Ishikawa (cell line): ENCODE data around the gene PNPLA7.

Source experiments
- CEBPB ChIP-seq: IDR thresholded peaks from 2 replicates; pipeline ENCODE4 v1.6.1; 2012
- CREB1 ChIP-seq: IDR thresholded peaks from 2 replicates; pipeline ENCODE4 v1.6.1; 2012; ENCODE audit warnings: low read depth
- EGR1 ChIP-seq: IDR thresholded peaks from 2 replicates; pipeline ENCODE4 v1.6.1; 2012
- EP300 ChIP-seq: IDR thresholded peaks from 2 replicates; pipeline ENCODE4 v1.6.1; 2012; ENCODE audit warnings: borderline replicate concordance
- FOXM1 ChIP-seq: IDR thresholded peaks from 2 replicates; pipeline ENCODE4 v1.6.1; 2012; ENCODE audit warnings: low read depth, borderline replicate concordance
- NFIC ChIP-seq: IDR thresholded peaks from 2 replicates; pipeline ENCODE4 v1.6.1; 2012
- RAD21 ChIP-seq: IDR thresholded peaks from 2 replicates; pipeline ENCODE4 v1.6.1; 2012; ENCODE audit warnings: low read depth
- REST ChIP-seq: IDR thresholded peaks from 2 replicates; pipeline ENCODE4 v1.6.1; 2012; ENCODE audit warnings: low read depth, mild to moderate bottlenecking
- TAF1 ChIP-seq: IDR thresholded peaks from 2 replicates; pipeline ENCODE4 v1.6.1; 2012; ENCODE audit warnings: low read depth, mild to moderate bottlenecking
- TCF12 ChIP-seq: IDR thresholded peaks from 2 replicates; pipeline ENCODE4 v1.6.1; 2012; ENCODE audit warnings: low read depth
- TEAD4 ChIP-seq: IDR thresholded peaks from 2 replicates; pipeline ENCODE4 v1.6.1; 2012
- YY1 ChIP-seq: IDR thresholded peaks from 2 replicates; pipeline ENCODE4 v1.6.1; 2012; ENCODE audit warnings: low read depth
- ZBTB7A ChIP-seq: IDR thresholded peaks from 2 replicates; pipeline ENCODE4 v1.6.1; 2012; ENCODE audit warnings: low read depth
- TF ChIP-seq, protein P1 (sequence below): IDR thresholded peaks from 2 replicates; pipeline ENCODE4 v1.6.1; 2012
- TF ChIP-seq, protein P2 (sequence below): IDR thresholded peaks from 2 replicates; pipeline ENCODE4 v1.6.1; 2012

Gene PNPLA7

DNA sequence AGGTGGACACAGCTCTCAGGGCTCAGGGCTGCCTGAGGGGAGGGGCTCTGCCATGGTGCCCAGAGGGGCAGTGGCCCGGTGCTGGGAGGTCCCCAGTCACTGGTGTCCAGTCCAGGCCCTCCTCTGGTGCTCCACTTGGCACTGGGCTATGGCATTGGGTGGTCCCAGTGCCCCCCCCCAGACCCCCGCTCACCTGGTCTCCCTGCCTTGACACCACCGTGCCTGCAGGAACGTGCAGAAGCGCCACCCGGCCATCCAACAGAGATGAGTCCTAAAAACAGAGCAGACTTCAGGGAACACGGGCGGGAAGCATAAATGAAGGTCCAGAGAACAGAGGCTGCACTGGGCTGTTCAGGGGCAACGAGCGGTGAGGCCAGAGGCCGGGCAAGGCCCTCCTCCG lies 48.7 kb downstream of the PNPLA7 start:
- TF ChIP-seq CREB1 (no peak), ZBTB7A (no peak), TAF1 (no peak)
- TF ChIP-seq, protein P1, sequence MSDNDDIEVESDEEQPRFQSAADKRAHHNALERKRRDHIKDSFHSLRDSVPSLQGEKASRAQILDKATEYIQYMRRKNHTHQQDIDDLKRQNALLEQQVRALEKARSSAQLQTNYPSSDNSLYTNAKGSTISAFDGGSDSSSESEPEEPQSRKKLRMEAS = no peak

DNA sequence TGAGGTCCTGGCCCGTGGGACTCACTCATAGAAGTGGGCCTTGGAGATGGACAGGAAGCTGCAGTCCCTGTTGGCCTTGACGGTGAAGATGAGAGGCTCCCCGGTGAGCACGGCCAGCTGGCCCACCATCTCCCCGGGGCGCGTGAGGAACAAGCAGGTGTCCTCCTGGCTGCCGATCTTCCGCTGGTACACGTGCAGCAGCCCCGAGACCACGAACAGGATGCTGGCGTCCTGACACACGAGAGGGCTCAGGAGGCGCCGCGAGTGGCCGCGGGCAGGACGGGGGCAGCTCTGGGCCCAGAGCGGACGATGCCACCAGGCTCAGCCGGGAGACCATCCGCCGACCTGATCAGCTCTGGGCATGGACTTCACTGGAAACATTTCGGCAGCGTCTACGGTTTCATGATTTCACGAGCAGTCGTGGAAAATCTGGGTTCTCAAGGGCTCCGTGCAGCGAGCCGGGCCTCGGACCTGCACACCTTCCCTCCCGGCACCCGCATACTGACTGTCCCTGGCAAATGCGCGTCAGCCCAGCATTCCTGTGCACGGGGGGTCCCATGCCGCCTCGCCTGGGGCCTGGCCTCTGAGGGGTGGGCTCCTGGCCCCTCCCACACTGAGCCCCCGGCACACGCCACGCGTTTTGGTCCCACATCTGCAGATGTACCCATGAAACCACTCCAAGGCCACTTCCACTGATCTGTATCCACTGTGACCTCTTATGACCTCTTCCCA lies 49.4 kb downstream of the PNPLA7 start:
- no peak for TF ChIP-seq TEAD4
- no peak for TF ChIP-seq EP300
- TF ChIP-seq EGR1 = no peak
- TF ChIP-seq TCF12 = no peak
- TF ChIP-seq, protein P2, sequence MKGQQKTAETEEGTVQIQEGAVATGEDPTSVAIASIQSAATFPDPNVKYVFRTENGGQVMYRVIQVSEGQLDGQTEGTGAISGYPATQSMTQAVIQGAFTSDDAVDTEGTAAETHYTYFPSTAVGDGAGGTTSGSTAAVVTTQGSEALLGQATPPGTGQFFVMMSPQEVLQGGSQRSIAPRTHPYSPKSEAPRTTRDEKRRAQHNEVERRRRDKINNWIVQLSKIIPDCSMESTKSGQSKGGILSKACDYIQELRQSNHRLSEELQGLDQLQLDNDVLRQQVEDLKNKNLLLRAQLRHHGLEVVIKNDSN = no peak
- no peak for TF ChIP-seq FOXM1
- TF ChIP-seq NFIC = no peak
- no peak for TF ChIP-seq RAD21

DNA sequence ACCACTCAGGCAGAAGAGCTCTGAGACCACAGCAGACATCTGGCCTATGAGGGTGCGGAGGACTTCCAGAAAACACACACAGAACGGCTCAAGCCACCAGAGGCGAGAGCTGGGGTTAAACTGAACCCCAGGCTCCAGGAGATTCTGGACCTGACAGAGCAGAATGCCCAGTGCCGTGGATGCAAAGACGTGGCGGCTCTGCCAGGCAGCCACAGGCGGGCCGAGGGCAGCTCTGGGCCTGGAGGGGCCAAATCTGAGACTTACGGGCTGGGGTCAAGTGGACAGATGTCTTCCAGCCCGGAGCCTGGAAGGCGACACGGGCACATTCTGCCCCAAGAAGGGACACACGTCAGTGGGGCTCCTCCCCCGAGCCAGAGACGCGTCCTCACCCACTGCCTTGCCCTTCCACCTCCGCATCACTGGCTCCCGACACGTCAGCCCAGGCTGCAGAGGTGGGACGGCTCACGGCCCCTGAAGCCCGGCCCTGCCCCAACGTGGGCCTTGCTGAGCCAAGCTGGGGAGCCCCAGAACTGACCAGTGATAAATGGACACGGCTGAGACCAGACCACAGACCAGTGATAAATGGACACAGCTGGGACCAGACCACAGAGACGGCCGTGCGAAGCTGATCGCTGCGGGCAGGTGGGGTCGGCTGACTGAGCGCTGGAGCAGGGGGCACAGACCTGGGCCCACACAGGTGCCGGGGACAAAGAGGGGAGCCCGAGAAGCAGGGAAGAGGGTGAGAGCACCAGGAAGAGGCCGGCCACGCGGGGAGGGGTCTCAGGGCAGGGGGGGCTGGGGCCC lies 50.1 kb downstream of the PNPLA7 start:
- TF ChIP-seq, protein P2 = no peak
- no peak for TF ChIP-seq CEBPB
- TF ChIP-seq TEAD4 = no peak
- TF ChIP-seq YY1 = no peak
- no peak for TF ChIP-seq FOXM1
- TF ChIP-seq RAD21 = no peak
- no peak for TF ChIP-seq EGR1
- TF ChIP-seq ZBTB7A = no peak
- no peak for TF ChIP-seq CREB1
- TF ChIP-seq TCF12 = no peak
- TF ChIP-seq NFIC = no peak
- TF ChIP-seq TAF1 = no peak
- TF ChIP-seq EP300 = no peak
- TF ChIP-seq, protein P1 = no peak

GRCh38 chr9:137499416-137499815 lies 50.8 kb downstream of the PNPLA7 start:
- TF ChIP-seq TAF1 = no peak
- TF ChIP-seq EGR1 = no peak
- TF ChIP-seq CREB1 = no peak
- TF ChIP-seq NFIC = no peak
- no peak for TF ChIP-seq FOXM1
- no peak for TF ChIP-seq CEBPB
- TF ChIP-seq REST = no peak
- TF ChIP-seq, protein P2 = no peak
- TF ChIP-seq TEAD4 = no peak

- TF ChIP-seq NFIC (no peak), YY1 (no peak), CEBPB (no peak), TCF12 (no peak), RAD21 (no peak)
These were observed 51.5 kb downstream of the PNPLA7 start for GRCh38 chr9:137498720-137499150.

DNA sequence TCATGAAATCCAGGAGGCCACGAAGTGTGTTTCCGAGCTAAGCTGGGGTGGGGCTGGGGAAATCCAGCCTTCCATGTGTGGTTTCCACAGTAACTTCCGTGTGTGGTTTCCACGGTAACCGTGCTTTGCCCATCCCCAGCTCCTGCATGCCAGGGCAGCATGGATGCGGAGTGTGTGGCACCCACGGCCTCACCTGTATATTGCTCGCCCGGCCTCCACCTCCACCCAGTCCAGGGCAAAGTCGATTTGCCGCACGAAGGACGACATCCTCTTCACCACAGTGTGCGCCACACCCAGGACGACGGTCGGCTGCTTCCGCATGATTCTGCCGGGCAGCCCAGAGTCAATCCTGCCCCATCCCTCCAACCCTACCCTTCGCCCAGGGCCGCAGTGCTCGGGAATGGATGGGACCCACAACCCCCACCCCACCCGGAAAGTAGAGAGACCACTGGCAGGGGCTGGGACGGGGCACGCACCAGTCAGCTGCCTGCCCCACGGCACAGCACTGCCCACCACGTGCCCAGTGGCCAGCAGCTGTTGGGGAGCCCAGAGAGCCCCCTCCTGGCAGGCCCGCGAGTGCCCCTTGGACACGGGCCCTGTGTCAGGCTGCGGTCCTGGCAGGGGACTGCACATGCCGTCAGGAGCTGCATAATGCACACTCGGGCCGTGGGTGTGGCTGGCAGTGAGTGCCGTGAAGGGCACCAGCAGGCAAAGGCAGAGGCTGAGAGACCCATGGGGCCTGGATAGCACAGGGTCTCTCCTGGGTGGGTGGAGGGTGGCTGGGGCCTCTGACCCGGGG lies 52.1 kb downstream of the PNPLA7 start:
- TF ChIP-seq, protein P1 = no peak
- TF ChIP-seq FOXM1 = no peak
- no peak for TF ChIP-seq REST
- no peak for TF ChIP-seq TCF12
- no peak for TF ChIP-seq EGR1
- TF ChIP-seq YY1 = no peak
- TF ChIP-seq TAF1 = no peak
- no peak for TF ChIP-seq TEAD4
- TF ChIP-seq NFIC = no peak
- TF ChIP-seq ZBTB7A = no peak
- no peak for TF ChIP-seq EP300
- TF ChIP-seq CEBPB = no peak
- TF ChIP-seq, protein P2 = no peak
- no peak for TF ChIP-seq RAD21
- TF ChIP-seq CREB1 = no peak
